GM19238 (cell line): ENCODE measurements around the gene RASSF7.
A peak's percentile ranks its signal among the peaks of the same experiment; 100 is the strongest.

Experiments used
- DNase-seq: peaks from one replicate; pipeline ENCODE4 v3.0.0; 2011; ENCODE audit warnings: low spot score; ENCODE audit not compliant: insufficient read length

Gene RASSF7

DNA sequence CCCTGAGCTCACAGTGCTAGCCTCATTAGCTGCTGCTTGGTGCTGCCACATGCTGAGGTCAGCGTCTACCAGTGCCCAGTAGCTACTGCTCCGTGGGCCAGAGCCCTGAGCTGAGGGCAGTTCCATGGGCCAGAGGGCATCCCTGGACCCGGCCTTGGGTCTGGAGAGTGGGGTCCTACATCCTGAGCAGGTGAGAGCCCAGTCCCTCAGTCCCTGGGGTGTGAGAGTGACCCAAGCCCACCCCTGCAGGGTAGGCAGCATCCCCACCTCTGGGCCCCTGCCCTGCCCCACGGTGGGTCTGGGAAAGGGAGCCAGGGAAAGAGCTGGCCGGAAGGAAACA is 10.1 kb upstream of the RASSF7 start:
- no peak for DNase-seq

DNA sequence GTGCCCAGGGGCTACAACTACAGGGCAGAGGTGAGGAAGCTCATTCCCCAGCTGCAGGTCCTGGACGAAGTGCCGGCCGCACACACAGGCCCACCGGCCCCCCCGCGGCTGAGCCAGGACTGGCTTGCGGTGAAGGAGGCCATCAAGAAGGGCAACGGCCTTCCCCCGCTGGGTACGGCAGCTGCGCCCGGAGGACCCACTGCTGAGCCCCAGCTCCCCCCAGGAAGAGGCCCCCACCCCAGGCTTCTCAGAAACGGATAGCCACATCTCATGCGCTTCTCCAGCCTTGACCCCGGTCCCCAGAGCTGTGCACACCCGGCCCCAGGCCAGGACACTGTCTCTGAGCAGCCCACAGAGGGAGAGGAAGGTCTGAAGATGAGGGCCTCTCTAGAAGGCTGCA is 9.6 kb upstream of the RASSF7 start:
- DNase-seq: no peak

DNA sequence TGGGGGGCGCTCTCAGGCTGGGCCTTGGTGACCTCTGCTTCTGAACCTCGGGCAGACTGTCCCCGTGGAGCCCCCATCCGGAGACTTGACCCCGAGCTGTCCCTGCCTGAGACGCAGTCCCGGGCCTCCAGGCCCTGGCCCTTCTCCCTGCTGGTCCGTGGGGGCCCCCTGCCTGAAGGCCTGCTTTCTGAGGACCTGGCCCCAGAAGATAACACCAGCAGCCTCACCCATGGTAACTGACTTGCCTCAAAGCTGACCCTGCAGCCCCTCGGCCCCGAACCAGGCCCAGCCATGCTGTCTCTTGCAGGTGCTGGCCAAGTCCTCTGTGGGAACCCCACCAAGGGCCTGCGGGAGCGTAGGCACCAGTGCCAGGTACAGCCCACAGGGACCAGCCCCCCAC is 9.2 kb upstream of the RASSF7 start:
- no peak for DNase-seq

DNA sequence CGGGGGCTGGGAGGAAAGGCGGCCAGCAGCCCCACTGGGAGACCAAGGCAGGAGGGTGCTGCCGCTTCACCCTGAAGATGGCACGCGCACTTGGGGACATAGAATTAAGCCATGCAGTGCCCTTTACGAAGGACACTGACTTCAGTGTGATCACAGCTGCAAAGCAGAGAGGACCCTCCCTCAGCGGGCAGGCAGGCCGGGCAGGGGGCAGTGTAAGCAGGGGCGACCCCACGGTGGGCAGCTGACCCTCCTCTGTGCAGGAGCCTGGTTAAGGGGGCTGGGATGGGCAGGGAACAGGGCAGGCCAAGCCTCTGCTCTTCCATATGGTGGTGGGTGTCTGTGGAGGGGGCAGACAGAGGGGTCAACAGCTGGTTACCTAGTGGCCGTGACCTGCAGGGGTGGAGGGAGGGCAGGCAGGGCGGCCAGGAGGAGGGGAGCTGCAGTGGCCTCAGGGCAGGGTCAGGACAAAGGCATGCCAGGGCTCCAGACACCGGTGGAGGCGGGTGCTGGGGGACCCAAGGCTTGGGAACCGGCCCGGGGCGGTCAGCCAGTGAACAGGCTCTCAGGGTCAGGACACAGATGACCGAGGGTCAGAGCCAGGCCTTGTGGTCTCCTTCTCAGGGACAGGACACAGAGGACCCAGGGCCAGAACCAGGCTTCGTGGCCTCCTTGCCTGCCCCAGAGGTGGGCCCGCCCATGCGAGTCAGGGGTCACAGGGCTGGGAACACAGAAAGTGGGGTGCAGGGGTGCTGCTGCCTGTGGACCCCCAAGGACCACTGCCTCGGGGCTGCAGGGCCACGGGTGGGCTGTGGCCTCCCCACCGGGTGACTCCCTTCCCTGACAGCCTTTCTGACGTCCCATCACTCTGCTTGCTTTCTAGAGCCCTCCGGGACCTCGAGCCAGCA is 7.4 kb upstream of the RASSF7 start:
- no peak for DNase-seq

DNA sequence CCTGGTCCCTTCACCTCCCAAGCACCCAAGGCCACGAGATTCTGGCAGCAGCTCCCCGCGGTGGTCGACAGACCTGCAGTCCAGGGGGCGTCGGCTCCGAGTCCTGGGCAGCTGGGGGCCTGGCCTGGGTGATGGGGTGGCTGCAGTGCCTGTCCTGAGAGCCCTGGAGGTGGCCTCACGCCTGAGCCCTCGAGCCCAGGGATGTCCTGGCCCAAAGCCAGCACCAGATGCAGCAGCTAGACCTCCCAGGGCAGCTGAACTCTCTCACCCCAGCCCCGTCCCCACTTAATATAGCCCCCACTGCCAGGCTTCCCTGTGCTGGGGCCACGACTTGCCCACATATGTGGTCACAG is 6.8 kb upstream of the RASSF7 start:
- no peak for DNase-seq

DNA sequence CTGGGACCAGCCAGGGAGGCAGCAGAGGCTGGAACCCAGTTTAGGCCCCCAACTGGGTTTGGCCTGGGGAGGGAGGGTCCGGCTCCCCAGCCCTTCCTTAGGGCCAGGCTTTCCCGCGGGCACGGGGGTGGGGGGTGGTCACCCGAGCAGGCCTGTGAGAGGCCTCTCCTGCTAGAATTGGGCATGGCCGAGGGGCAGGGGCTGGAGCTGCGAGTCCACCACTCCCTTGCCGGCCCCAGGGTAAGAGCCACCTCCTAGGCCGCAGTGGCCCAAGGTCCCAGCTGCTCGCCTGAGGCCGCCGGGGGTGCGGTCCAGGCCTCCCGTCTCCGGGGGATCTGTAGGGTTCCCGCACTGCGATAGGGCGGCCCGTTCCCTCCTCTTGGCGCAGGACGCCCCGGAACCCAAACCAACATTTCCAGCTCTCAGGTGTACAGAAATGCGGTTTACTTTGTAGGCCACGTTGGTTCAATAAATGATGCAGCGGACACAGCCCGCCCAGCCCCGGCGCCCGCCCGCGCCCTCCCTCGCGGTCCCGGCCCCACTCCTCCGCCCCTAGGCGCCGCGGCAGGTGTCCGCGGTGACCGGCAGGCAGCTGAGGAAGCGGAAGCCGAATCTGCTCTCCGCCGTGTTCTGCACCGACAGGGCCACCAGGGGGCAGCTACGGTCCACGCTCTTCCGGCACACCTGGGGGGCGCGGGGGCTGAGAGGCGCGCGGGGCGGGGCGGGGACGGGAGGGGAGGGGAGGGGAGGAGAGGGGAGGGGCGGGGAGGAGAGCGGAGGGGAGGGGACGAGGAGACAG is 6.1 kb upstream of the RASSF7 start:
- peak; percentile 85 for DNase-seq

DNA sequence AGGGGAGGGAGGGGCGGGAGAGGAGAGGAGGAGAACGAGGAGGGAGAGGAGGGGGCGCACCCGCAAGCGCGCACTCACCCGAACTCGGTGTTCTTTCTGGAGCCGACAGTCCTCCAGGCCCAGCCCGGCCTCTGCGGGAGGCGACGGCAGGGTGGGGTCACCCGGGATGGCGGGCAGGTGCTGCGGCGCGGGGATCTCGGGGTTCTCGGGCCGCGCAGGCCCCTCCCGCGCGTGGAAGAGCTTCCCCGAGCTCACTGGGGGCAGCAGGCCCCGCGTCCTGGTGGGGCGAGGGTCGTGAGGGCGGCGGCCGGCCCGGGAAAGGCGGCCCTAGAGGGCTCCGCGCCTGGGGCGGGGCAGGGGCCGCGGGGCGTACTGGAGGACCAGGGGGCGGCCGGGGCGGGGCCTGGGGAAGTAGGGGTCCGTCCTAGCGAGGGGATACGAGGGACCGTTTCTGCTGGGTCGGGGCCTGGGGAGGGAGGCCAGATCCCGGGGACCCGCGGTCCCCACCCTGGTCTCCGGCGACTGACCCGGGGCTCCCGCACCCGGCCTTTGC is 5.5 kb upstream of the RASSF7 start:
- no peak for DNase-seq

DNA sequence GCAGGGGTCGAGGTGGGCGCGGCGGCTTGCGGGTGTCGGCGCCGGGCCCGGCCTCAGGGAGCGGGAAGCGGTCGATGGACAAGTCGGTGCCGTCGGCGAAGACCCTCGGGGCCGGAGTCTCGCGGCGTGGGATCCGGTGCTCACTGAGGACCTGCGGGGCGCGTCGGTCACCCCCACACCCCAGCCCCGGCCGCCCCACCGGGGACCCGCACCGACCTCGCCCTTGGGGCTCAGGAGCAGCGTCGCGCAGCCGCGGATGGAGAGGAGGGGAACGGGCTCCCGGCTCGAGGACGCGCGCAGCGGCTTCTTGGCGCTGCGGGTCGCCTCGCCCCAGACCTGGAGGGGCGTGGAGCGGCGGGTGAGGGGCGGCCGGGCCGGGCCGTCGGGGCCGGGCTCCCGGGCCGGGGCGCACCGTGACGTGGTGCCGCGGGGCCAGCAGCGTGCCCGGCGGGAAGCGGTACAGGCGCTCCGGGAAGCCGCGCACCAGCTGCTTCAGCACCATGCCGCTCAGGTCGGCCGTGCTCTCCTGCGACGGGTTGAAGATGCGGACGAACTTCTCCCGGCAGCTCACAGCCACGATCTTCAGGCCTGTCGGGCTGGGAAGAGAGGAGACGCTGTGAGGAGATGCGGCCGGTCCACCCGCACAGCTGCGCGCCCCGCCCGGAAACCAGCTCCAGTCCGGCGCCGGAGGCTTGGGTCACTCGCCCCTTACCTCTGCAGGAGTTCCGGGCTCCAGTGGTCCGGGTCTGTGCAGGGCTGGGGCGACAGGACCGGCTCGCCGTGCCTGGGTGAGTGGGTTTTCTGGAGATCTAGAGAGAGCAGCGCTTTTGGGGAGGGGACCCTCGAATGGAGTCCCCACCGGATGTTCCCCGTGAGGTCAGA is 4.7 kb upstream of the RASSF7 start:
- no peak for DNase-seq

DNA sequence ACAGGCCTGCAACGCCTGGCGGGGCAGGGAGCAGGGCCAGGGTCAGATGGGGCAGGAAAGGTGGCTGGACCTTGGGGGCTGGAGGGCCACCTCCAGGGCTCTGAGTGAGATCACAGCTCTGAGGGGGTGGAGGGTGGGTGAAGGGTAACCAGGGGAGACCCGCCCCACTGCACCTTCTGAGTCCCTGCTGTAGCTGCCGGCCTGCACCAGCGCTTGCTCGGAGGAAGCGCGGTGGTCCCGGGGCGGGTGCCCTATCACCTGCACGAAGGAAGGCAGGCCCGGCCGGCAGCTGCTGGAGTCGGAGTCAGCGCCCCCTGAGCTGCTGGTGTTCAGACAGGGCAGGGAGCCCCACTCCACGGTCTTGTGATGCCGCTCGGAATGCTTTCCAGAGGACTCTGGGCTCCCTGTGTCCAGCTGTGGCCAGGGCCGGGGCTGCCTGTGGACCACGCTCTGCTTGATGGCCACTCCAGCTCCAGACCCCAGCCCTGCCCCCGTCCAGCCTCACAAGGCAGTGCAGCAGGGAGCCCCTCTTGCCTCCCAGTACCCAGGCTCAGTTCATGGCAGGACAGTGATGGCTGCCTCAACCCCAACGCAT is 4.0 kb upstream of the RASSF7 start:
- no peak for DNase-seq

DNA sequence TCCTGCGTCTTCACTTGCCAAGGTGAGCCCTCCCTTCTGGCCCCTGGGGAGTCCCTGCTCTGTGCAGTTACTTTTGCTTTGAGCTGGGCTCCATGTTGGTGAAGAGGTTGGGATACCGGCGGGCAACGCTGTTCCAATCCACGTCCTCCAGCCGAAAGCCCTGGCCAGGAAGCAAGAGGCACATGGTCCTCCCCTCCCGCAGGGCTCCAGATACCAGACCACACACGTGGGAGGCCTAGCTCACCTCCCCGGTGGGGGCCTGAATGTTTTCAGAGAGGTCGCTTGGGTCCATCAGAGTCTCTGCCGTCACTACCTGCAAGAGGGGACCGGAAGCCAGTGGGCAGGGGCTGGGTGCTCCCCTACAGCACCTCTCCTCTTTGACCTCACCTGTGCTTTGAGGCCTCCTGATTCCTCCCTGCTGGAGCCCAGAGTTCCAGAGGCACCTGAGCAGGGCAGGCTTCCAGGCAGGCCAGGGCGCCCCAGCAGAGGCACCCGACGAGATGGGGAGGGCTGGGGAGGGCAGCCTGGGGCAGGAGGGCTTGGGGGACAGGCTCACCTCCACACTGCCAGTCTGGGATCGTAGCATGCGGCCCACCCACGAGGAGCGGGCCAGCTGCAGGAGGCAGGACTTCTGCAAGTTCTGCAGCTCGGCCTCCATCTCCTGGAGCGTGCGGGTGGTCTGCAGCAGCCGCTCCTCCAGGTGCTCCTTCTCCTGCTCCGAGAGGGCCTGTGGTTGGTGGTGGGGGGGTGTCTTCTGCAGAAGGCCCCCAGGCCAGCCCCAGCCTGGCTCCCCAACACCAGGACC is 3.2 kb upstream of the RASSF7 start:
- DNase-seq: no peak

DNA sequence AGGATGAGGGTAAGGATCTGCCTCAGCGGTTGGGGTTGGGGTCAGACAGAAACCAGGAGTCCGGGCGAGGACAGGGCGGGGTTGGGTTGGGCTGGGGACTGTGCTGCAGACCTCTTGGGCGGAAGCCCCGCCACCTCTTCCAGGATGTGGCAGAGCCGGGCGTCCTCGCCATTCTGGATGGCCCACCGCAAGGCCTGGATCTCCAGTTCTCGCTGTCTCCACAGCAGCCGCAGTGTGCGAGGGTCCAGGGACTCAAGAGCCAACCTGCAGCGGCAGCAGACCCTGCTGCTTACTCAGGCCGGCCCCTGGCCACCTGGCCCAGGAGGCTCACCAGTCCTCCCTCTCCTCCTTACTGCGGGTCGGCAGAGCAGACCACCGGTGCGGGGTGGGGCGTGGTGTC is 2.3 kb upstream of the RASSF7 start:
- DNase-seq: no peak

DNA sequence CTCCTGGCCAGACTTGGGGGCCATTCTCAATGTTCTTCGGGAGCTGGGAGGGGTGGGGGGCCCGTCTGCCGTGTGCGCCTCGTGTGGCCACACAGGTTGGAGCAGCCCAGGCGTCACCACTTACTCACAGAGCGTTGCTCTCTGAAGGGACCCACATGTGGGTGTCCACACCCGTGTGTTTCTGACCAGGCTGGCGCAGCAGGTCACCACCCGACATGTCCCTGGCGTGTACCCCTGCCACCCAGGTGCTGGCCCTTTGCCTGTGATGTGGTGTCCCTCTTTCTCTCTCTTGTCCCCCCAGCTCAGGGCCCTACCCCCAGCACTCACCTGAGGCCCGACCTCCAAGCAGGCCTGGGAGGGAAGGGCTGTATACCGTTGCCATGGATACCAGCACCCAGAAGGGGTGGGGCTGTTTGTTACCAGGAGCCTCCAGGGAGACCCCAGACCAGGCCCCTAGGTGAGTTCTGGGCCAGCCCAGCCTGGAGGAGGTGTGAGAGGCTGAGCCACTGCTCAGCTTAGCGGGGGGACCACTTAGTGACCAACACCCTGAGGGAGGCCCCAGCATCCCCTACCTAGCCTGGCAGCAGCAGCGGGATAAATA is 1.6 kb upstream of the RASSF7 start:
- DNase-seq: no peak

DNA sequence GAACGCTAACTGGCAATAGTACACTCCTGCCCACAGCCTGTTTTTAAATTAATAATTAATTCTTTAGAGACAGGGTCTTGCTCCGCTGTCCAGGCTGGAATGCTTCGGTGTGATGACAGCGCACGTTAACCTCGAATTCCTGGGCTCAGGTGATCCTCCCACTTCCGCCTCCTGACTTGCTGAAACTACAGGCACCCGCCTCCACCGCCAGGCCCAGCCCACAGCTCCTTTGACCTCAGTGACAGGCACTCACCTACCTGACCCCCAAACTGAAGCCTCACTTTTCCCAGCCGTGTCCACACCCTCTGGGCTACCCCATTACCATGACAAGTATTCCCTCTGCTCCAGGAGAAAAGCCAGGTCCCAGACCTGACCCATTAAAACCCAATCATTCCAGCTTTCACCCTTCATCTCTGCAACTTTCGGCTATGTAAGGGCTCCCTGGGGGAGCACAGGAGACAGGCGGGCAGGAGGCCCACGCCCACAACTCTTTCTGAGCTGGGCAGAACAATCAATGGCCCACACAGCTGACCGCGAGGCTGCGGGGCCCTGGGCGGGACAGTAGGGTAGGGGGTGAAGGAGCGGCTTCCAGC is 962 bp upstream of the RASSF7 start:
- DNase-seq: no peak

DNA sequence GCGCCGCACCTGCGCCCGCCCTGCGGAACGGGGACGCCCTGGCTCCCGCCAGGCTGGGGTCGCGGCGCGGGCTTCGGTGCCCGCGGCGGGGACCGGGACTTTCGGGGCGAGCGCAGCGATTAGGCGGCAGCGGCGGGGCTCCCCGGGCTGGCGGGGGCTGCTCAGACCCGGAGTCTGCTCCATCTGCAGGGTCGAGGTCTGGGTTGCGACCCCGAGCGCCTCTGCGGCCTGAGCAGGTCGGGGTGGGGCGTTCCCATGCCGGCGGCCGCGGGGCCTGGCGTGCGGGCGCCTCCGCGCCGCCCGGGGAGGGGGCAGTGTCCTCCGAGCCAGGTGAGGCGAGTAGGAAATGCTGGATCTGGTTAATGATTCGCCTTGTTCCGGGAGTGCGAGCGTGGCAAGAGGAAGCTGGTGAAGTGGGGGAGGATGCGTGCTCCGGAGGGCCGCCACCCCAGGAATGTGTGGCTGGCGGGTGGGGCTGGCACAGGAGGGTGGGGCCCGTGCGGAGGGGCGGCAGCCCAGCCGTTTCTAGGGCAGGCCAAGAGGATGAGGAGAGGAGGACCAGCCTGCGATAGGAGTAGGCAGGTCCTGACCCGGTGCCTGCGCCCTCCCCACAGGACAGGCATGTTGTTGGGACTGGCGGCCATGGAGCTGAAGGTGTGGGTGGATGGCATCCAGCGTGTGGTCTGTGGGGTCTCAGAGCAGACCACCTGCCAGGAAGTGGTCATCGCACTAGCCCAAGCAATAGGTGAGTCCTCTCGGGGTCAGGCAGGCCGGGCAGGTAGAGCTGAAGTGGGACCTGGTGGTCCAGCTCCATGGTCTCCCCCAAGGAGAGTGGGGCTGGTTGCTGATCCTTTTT is 606 bp downstream of the RASSF7 start:
- DNase-seq: peak; percentile 63

DNA sequence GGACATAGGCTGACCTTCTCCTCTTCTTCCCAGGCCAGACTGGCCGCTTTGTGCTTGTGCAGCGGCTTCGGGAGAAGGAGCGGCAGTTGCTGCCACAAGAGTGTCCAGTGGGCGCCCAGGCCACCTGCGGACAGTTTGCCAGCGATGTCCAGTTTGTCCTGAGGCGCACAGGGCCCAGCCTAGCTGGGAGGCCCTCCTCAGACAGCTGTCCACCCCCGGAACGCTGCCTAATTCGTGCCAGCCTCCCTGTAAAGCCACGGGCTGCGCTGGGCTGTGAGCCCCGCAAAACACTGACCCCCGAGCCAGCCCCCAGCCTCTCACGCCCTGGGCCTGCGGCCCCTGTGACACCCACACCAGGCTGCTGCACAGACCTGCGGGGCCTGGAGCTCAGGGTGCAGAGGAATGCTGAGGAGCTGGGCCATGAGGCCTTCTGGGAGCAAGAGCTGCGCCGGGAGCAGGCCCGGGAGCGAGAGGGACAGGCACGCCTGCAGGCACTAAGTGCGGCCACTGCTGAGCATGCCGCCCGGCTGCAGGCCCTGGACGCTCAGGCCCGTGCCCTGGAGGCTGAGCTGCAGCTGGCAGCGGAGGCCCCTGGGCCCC is 1.4 kb downstream of the RASSF7 start:
- DNase-seq: no peak

DNA sequence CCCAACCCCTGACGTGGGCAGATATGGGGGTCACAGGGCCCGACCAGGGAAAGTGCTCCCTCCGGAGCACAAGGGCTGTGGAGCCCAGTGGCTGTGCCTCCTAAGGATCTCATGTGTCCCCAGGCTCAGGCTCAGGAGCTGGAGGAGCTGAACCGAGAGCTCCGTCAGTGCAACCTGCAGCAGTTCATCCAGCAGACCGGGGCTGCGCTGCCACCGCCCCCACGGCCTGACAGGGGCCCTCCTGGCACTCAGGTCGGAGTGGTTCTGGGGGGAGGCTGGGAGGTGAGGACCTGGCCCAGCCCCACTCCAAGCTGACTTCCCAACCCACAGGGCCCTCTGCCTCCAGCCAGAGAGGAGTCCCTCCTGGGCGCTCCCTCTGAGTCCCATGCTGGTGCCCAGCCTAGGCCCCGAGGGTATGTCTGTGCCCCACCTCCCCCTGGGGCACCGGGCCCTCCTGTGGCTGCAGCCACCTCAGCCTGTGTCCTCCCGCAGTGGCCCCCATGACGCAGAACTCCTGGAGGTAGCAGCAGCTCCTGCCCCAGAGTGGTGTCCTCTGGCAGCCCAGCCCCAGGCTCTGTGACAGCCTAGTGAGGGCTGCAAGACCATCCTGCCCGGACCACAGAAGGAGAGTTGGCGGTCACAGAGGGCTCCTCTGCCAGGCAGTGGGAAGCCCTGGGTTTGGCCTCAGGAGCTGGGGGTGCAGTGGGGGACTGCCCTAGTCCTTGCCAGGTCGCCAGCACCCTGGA is 2.5 kb downstream of the RASSF7 start:
- DNase-seq: no peak

DNA sequence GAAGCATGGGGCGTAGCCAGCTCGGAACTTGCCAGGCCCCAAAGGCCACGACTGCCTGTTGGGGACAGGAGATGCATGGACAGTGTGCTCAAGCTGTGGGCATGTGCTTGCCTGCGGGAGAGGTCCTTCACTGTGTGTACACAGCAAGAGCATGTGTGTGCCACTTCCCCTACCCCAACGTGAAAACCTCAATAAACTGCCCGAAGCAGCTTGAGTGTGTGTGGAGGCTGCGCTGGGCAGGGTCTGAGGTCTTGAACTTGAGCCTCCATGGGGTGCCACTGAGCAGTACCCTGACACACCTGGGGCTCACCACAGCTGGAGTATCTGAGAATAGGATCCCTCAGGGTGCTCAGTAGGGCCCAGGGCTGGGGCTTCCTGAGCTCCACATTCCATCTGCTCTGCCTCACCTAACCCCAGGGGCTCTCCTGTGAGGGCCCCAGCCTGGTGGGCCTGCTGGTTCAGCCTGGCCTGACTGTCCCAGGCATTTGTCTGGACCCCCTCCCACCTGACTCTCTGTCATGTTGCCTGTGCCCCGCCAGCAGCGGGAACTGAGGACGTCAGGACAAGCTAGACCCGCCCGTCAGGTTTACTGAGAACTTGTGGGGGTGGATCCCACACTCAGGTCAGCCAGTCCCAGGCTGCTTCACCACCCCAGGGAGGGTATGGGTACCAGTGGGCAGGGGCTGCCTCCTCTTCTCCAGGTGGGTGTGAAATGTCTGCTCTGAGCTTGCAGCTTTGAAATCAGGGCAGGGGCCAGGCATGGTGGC is 3.2 kb downstream of the RASSF7 start:
- no peak for DNase-seq
